ENCODE measurements around the gene STAM.
A peak's percentile ranks its signal among the peaks of the same experiment; 100 is the strongest.
"Not testable (repeated sequence)": the region's sequence is repeated elsewhere in the genome, so short reads cannot be mapped to it uniquely, and the experiment has no call there.

Gene STAM

DNA sequence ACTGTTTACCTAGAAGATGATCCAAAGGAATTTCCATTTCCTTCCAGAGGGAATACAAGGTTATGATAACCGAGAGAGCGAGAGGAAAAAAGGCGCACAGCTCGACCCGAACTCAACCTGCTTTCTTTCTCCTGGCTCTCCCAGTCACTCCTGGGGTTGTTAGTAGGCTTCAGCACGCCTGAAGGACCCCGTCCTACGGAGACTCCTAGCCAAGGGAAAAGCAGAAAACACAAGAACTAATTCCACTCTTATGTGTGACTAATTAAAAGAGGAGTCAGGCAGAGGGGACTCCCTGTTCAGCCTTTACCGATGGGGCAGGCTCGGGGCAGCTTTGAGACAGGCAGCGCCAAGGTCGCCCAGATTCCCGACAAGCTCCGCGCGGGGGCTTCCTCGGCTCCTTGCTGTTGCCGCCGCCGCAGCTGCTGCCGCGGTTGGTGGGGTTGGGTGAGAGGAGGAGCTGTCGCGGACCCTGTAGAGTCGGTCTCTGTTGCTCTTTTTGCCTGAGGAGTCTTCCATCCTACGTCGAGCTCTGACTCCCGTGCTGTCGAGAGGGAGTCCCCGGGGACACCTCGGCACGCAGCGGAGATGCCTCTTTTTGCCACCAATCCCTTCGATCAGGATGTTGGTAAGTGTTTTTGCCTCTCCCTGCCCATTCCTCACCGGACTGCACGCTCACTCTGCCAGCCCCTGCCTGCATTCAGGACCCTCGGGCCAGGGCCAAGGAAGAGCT is at the start of gene STAM:
TSS of gene STAM (plus strand) at position 397 of the 730 bp plus-strand sequence. CDS start at position 586, 189 bp downstream.
- DNase-seq: peak; percentile 92 to 94

- no peak for DNase-seq
Measured at GRCh38 chr10:17597386-17597785, 46.6 kb upstream of the STAM start.

DNA sequence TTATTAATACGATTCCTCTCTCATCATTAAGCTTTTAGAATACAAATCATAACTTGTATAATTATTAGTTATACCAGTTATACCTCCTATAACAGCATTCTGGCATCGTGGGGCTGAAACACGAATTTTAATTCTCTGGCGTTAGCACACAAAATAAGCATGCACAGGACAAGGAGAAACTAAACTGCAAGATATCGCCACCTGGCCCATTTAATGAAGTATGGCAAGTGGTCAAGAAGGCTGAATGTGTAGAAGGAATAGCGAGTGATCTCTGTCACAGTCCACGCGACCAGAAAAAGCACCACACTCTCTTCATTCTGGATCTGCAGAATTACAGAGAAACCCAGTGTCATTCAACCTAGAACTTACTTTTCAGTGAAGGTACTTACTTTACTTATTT is 44.9 kb upstream of the STAM start:
- DNase-seq: no peak

DNA sequence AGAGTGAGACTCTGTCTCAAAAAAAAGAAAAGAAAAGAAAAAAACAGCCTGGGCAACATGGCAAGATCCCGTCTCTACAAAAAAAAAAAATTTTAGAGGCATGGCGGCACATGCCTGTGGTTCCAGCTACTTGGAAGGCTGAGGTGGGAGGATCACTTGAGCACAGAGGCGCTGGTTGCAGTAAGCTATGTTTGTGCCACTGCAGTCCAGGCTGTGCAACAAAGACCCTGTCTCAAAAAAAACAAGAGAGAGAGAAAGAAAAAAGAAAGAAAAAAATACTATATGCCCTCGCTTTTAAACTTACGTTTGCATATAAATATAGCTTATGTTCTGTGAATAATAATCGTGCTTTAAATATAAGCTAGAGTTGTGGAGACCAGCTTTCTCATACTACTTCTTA is 38.0 kb upstream of the STAM start:
- no peak for DNase-seq

- no peak for DNase-seq
Measured at GRCh38 chr10:17606547-17607040, 37.4 kb upstream of the STAM start.

DNA sequence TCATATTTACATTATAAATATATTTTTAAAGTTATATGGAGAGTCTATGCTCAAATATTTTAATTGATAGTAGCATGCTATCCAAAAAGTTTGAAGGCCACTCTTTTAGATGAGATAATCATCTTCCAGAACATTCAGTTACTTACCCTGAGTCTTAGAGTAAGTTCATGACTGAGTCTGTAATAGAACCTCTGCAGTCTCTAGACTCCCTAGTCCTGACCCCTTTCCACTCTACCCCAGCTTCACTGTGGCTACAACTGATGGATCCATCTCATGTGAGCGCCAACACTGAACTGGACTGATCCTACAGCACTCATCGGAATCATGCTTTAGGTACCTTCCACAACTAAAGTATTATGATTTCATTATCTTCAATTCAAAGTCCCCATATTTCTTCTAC is 36.9 kb upstream of the STAM start:
- DNase-seq: no peak

DNA sequence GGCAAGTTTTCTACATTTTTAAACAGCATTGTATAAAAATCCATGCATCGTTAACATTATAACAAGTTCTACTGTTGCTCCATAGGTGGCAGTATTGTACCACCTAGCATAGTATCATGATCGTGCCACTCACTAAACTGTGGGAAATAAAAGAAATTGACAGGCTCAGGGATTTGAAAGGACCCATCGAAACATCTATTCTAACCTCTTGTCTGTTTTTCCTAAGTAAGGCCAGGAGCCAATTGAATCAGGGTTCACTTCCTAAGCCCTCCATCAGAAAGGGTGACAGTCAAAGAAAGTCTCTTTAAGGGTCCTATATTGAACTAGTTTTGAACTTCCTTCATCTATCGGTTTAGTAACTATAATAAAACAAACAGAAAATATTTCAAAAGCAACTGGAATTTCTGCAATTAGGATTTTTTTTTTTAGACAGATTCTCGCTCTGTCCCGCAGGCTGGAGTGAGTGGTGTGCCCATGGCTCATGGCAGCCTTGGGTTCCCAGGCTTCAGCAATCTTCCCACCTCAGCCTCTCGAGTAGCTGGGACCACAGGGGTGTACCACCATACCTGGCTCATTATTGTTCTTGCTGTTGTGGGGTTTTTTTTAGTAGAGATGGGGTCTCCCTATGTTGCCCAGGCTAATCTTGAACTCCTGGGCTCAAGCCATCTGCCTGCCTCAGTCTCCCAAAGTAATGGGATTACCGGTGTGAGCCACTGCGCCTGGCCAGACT is 36.2 kb upstream of the STAM start:
- DNase-seq: no peak

GRCh38 chr10:17609523-17610079 is 34.4 kb upstream of the STAM start:
- peak; percentile 11 to 16 for DNase-seq

DNA sequence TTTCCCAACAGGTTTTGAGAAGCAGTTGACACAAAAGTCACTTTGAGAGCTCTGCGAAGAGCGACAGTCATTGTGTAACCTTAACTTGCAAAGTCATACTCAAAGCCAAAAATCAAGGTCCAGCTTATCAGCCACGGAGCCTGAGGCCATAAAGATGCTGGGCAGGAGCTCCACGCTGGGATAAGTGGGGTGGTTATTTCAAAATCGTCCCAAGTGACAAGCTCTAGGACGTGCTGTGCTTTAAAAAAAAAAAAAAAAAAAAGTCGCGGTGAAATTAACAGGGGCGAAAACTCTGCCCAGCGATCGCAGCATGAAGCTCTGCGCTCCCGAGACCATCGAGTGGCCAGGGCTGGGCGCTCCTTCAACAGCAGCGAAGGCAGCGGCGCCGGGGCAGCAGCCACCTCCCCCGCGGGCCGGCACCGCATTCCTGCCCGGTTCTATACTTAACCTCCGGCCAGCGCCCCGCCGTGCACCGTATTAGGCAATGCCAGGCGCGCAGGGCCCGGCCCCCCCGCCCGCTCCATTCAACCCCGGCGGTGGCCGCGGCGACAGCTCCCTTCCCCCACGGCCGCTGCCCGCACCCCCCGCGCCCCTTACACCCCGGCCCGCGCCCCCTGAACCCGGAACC is 27.4 kb upstream of the STAM start:
- peak; percentile 37 to 52 for DNase-seq

DNA sequence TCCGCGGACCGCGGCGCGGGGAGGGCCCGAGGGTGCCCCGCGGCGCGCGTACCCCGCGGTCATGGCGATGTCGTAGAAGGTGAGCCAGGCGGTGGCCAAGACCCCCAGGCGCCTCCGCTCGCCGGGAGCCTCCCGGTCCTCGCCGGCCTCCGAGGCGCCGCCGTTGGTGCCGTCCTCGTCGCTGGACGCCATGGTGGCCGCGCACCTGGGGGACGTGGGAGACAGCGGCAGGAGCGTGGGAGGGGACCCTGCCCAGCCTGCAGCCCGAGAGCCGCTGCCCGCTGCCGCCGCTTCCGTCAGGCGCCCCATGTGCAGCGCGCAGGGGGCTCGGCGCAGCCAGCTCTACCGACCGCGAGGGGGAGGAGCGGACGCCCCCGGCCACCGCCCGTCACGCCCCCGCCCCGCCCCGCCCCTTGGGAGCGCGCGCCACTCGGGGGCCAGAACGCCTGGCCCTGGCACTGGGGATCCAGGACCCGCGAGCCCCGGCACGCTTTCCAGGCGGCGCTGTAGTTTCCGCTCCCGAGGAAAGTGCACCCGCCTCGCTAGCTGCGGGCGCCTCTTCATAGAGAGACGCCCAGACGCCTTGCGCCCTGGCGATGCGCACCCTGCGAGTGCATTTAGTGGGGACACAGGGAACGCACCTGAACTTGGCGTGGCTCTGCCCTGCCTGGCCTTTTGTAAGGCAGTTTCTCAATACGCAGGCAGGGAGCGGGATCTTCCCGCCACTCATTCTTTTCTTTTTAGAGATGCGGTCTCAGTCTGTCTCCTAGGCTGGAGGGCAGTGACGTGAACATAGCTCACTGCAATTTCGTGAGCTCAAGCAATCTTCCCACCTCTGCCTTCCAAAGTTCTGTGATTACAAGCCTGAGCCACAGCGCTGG is 26.7 kb upstream of the STAM start, which contains the start of gene HACD1:
TSS of gene HACD1 (minus strand) at position 344 of the 881 bp plus-strand sequence. CDS start at position 309, 35 bp downstream.
- DNase-seq: peak; percentile 58 to 68

DNA sequence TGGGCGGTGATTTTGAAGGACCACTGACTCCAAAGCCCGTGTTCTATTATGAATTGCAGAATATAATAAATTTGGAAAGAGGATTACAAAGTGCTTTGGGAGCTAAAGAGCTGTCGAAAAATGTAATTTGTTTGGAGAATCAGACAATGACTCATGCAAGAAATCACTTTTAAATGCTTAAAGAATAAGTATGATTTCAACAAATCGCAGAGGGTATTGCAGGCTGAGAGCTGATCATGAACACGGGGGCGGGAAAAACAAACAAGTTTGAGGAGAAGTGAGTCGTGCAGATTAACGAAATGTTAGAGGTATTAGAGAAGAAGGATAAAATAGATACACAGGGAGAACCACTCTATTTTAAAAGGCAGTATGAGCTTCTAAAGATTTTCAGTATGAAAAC is 21.9 kb upstream of the STAM start:
- DNase-seq: no peak

- DNase-seq: no peak
Measured at GRCh38 chr10:17624996-17625395, 19.0 kb upstream of the STAM start.

- DNase-seq: no peak
Measured at GRCh38 chr10:17626656-17627055, 17.3 kb upstream of the STAM start.

DNA sequence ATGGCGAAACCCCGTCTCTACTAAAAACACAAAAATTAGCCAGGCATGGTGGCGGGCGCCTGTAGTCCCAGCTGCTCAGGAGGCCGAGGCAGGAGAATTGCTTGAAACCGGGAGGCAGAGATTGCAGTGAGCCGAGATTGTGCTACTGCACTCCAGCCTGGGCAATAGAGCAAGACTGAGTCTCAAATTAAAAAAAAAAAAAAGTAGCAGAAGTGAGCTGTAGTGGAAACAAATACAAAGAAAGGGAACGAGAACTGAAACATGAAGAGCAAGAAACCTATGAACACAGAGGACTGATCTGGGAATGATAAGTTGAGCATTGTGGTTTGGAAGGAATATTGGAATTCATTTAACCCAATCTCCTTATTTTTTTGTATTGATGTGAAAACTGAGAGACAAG is 11.4 kb upstream of the STAM start:
- DNase-seq: not testable (repeated sequence)

- no peak for DNase-seq
Measured at GRCh38 chr10:17633353-17633752, 10.6 kb upstream of the STAM start.

DNA sequence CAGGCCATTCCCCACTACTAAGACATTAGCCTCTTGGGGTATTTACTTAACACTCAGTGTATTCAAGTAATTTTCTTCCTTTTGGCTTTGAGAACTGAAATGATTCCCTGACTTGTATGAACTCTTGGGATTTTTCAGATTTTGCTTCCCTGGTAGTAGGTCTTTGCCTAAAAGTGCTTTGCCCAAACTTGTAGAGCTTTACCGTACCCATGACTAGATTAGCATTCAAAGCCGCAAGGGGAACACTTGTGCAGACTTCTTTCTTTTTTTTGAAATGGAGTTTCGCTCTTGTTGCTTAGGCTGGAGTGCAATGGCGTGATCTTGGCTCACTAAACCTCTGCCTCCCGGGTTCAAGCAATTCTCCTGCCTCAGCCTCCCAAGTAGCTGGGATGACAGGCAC is 6.1 kb upstream of the STAM start:
- DNase-seq: no peak

GRCh38 chr10:17640331-17640816 is 3.6 kb upstream of the STAM start:
- DNase-seq: no peak

DNA sequence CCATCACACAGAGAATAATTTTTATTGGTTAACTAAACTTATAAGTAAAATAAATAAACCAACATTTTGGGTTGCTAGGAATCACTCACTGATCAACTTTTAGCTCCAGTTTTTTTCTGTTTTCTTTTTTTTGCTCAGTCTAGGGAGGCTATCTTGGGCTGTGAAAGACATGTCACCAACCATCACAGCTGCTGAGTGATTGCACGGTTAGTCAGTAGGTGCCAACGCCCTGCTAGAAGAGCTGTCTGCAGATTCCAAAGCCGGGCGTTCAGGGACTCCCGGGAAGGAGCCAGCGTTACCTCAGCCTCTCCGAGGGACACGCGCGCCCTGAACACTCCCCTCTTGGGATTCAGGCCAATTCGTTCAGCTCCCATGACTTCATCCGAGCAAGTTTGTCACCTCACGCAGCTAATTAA is 604 bp upstream of the STAM start:
- DNase-seq: no peak

GRCh38 chr10:17644485-17644943 is 563 bp downstream of the STAM start:
- no peak for DNase-seq

GRCh38 chr10:17645621-17646345 is 1.8 kb downstream of the STAM start:
- no peak for DNase-seq

DNA sequence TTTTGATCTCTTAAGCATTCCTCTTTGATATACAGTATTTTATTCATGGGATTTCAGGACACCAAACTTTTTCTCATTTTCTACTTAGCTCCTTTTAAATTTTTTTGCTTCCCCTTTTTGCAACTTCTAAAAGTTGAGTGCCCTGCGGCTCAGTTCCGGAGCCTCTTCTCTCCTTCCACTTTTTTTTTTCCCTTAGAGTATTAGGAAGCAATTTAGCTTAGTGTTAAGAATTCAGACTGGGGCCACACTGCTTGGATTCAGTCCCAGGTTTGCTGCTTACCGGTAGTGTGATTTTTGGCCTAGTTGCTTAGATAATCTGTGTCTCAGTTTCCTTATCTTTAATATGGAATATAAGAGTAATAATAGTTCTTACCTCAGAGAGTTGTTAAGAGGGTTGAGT is 3.4 kb downstream of the STAM start:
- DNase-seq: no peak

Data from activated CD4-positive, alpha-beta T cell treated with anti-CD3 and anti-CD28 coated beads, Interleukin-2, amount 50 U/mL, for 48 hours (primary cell).